Lower lobe of right lung (tissue), 2 donors: Measurements from ENCODE around the gene HLF. TPM values are rescaled to one million over a fixed set of nuclear protein-coding genes. Genes with fewer than 3 reads are reported as not detected.

Source experiments
- ATAC-seq, 2 donors: fragments of 200-7000 bp; cut with Tn5 transposase; one replicate each; pipeline ENCODE4 v1.9.1; 2020 to 2022; ENCODE audit warnings: mild to moderate bottlenecking in 2 of 2, moderate library complexity in 2 of 2
- DNase-seq: peaks from one replicate; pipeline ENCODE4 v3.0.0-alpha.2; 2020
- H3K27ac ChIP-seq: fragments of 200-600 bp; one replicate; pipeline ENCODE4 v1.8.0; 2022
- H3K27me3 ChIP-seq: fragments of 200-600 bp; one replicate; pipeline ENCODE4 v1.8.0; 2022; ENCODE audit warnings: low read depth
- H3K36me3 ChIP-seq: fragments of 200-600 bp; one replicate; pipeline ENCODE4 v1.8.0; 2022; ENCODE audit warnings: mild to moderate bottlenecking
- H3K4me1 ChIP-seq: fragments of 200-600 bp; one replicate; pipeline ENCODE4 v1.8.0; 2022
- H3K4me3 ChIP-seq: fragments of 200-600 bp; one replicate; pipeline ENCODE4 v1.8.0; 2022; ENCODE audit warnings: mild to moderate bottlenecking
- H3K9me3 ChIP-seq: fragments of 200-600 bp; one replicate; pipeline ENCODE4 v1.8.0; 2022
- intact Hi-C: fragments of 100-400 bp; cut with DNase I; formaldehyde crosslinking; loops from one replicate; pipeline ENCODE4 v1.11.0; 2022
- total RNA-seq: library from RNA; stranded (reverse); fragmentation: NEBNext Ultra II Directional; extraction: Animal tissue kit (Norgen Biotek cat#: 25700); gene quantifications from one replicate; pipeline ENCODE4 v1.2.1, GENCODE V29; 2021
- TF ChIP-seq, protein P1 (sequence below): fragments of 200-600 bp; IDR thresholded peaks from one replicate; pipeline ENCODE4 v1.8.0; 2022; ENCODE audit warnings: antibody characterized with exemption, mild to moderate bottlenecking
- donor health status: DM: no; HTN: yes; CAD: no; lungs with severe emphysema.

HLF gene
- total RNA-seq, 1 donor from 2014 or later = 29.4 TPM

DNA sequence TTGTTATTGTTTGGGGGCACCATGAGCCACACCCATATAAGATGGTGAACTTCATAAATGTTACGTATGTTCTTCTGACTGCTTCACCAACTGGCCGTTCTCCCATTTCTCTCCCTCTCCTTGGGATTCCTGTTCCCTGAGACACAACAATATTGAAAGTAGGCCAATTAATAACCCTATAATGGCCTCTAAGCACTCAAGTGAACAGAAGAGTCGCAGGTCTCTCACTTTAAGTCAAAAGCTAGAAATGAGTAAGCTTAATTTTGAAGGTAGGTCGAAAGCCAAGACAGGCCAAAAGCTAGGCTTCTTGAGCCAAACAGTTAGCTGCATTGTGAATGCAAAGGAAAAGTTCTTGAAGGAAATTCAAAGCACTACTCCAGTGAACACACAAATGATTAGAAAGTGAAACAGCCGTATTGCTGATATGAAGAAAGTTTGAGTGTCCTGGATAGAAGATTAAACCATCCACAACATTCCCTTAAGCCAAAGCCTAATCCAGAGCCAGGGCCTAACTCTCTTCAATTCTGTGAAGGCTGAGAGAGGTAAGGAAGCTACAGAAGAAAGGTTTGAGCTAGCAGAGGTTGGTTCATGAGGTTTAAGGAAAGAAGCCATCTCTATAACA lies 25.8 kb downstream of the HLF start:
- Histone ChIP-seq H3K36me3 (no peaks in the 10 kb centered on the region), H3K4me1 (peaks cover 31% of the 10 kb centered on the region), H3K27me3 (no peaks in the 10 kb centered on the region), H3K27ac (no peak overlapping the region), H3K4me3 (no peak overlapping the region), H3K9me3 (no peaks in the 10 kb centered on the region)
- no peak for DNase-seq
- TF ChIP-seq, protein P1, sequence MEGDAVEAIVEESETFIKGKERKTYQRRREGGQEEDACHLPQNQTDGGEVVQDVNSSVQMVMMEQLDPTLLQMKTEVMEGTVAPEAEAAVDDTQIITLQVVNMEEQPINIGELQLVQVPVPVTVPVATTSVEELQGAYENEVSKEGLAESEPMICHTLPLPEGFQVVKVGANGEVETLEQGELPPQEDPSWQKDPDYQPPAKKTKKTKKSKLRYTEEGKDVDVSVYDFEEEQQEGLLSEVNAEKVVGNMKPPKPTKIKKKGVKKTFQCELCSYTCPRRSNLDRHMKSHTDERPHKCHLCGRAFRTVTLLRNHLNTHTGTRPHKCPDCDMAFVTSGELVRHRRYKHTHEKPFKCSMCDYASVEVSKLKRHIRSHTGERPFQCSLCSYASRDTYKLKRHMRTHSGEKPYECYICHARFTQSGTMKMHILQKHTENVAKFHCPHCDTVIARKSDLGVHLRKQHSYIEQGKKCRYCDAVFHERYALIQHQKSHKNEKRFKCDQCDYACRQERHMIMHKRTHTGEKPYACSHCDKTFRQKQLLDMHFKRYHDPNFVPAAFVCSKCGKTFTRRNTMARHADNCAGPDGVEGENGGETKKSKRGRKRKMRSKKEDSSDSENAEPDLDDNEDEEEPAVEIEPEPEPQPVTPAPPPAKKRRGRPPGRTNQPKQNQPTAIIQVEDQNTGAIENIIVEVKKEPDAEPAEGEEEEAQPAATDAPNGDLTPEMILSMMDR = no peak
- no peak for ATAC-seq
- intact Hi-C loops = no loop called here

DNA sequence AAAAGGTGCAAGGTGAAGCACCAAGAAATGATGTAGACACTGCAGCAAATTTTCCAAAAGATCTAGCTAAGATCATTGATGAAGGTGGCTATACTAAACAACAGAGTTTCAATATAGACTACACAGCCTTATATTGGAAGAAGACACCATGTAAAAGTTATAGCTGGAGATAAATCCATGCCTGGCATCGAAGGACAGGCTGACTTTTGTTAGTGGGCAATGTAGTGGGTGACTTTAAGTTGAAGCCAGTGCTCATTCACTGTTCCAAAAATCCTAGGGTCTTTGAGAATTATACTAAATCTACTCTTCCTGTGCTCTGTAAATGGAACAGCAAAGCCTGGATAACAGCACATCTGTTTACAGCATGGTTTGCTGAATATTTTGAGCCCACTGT lies 26.4 kb downstream of the HLF start:
- no peak overlapping the region for H3K4me3 ChIP-seq
- no peak for DNase-seq
- TF ChIP-seq, protein P1 = no peak
- H3K9me3 ChIP-seq = no peaks in the 10 kb centered on the region
- intact Hi-C loops = no loop called here
- H3K27me3 ChIP-seq = no peaks in the 10 kb centered on the region
- peaks cover 29% of the 10 kb centered on the region for H3K4me1 ChIP-seq
- no peak for ATAC-seq
- no peaks in the 10 kb centered on the region for H3K36me3 ChIP-seq
- no peak overlapping the region for H3K27ac ChIP-seq

DNA sequence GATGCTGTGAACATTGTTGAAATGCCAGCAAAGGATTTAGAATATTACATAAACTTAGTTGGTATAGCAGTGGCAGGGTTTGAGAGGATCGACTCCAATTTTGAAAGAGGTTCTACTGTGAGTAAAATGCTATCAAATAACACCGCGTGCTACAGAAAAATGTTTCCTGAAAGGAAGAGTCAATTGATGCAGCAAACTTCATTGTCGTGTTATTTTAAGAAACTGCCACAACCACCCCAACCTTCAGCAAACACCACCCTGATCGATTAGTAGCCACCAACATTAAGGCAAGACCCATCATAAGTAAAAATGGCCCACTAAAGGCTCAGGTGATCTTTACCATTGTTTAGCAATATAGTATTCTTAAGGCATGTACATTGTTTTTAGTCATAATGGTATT lies 27.3 kb downstream of the HLF start:
- Histone ChIP-seq H3K27me3 (no peaks in the 10 kb centered on the region), H3K9me3 (no peaks in the 10 kb centered on the region), H3K4me3 (no peak overlapping the region), H3K27ac (no peak overlapping the region), H3K4me1 (peaks cover 20% of the 10 kb centered on the region), H3K36me3 (no peaks in the 10 kb centered on the region)
- intact Hi-C loops = no loop called here
- TF ChIP-seq, protein P1 = no peak
- no peak for DNase-seq
- ATAC-seq = no peak

DNA sequence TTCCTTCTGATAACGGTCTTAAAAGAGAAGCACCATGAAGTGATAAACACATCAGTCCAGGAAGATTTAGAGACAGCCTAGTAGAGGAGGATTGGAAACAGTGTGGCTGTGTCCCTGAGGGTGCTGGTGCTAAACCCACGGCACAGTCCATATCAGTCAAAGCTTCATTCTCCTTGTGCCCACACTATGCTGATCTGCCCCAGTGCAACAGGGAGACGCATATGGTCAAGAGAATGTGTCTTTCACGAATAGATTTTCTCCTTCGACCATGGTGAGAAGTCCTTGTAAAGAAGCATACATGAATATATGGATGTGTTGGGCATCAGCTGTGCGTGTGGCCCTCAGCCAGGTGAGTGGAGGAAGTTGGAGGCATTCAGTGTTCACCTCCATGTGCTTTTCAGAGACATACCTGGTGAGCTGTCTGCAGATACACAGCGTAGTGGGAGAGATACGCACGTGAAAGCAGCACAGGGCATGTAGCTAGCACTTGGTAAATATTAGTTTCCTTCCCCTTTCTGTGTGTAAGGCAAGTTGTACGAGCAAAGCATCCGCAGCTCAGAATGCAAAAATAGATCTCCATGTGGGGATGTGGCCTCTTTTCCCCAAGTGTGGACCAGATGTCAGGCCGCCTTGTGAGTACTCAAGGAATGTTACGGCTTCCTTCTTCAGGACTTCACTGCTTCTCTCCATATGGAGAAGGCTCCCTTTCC lies 29.4 kb downstream of the HLF start:
- H3K27ac ChIP-seq = no peak overlapping the region
- H3K4me1 ChIP-seq = peaks cover 11% of the 10 kb centered on the region
- H3K4me3 ChIP-seq = no peak overlapping the region
- no peaks in the 10 kb centered on the region for H3K9me3 ChIP-seq
- no peaks in the 10 kb centered on the region for H3K27me3 ChIP-seq
- no peaks in the 10 kb centered on the region for H3K36me3 ChIP-seq
- TF ChIP-seq, protein P1 = no peak
- DNase-seq = no peak
- intact Hi-C loops = no loop called here
- ATAC-seq = no peak

DNA sequence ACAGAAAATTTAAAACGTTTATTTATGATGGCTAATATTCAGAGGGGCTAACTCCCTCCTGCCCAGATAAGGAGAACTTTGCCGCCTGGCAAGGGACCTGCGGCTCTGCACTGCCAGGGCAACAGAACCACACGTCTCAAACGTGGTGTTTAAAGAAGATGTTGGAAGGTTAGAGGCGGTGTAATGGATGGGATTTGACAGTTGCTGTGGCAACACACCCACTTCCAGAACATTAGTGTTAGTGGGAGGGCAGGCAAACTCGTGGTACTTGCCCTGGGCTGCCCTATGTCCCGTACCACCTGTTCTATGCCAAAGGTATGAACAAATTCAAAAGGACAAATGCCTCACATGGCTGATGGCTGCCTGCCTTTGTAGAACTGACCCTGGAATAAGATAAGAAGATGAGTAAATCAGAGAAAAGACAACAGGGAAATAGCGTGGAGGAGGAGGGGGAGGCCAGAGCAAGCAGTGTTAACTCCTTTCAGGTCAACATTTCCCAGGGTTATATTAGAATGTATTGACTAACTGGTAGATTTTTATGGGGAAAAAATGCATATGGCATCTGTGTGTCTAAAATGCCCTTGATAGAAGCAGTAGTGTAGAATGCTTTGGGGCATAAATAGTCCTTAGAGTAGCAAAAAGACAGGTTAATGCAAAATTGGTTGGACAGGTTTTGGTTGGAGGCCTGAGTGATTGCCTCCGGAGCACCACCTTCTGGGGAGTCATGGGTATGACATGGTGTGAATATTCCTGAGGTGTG lies 30.8 kb downstream of the HLF start:
- Histone ChIP-seq H3K27ac (no peak overlapping the region), H3K36me3 (no peaks in the 10 kb centered on the region), H3K4me3 (no peak overlapping the region), H3K27me3 (no peaks in the 10 kb centered on the region), H3K4me1 (peaks cover 7% of the 10 kb centered on the region), H3K9me3 (no peaks in the 10 kb centered on the region)
- DNase-seq = no peak
- peak; percentile 87 for ATAC-seq
- intact Hi-C loops = no loop called here
- TF ChIP-seq, protein P1 = peak; percentile 80
